Limb (tissue), 2 donors: ENCODE data around the gene VSIG10L2.
"Not testable (repeated sequence)": the region's sequence is repeated elsewhere in the genome, so short reads cannot be mapped to it uniquely, and the experiment has no call there.

Experiments used
- DNase-seq, 2 donors: peaks; one replicate each; pipeline ENCODE4 v3.0.0-alpha.2; 2016; ENCODE audit errors: extremely low spot score in 2 of 2

The VSIG10L2 gene

GRCh38 chr11:125959931-125960330 is 14.1 kb downstream of the VSIG10L2 start:
- DNase-seq, result no peak

- no peak for DNase-seq
Observed at GRCh38 chr11:125960771-125961170, 14.9 kb downstream of the VSIG10L2 start.

GRCh38 chr11:125967515-125967914 is 21.7 kb downstream of the VSIG10L2 start:
- DNase-seq, result no peak

GRCh38 chr11:125968354-125968753 is 22.5 kb downstream of the VSIG10L2 start:
- no peak for DNase-seq

GRCh38 chr11:125971618-125972017 is 25.8 kb downstream of the VSIG10L2 start:
- peak in 1 of 2 donors; percentile 29 for DNase-seq

GRCh38 chr11:125974284-125974683 is 28.4 kb downstream of the VSIG10L2 start:
- DNase-seq, result no peak

GRCh38 chr11:125975634-125976033 is 29.8 kb downstream of the VSIG10L2 start:
- DNase-seq, result no peak

- no peak for DNase-seq
Observed at GRCh38 chr11:125976156-125976555, 30.3 kb downstream of the VSIG10L2 start.

- no peak for DNase-seq
Observed at GRCh38 chr11:125977333-125977732, 31.5 kb downstream of the VSIG10L2 start.

- DNase-seq, result no peak
Observed at GRCh38 chr11:125978181-125978716, 32.4 kb downstream of the VSIG10L2 start.

- DNase-seq, result no peak
Observed at GRCh38 chr11:125978778-125979407, 33.0 kb downstream of the VSIG10L2 start.

- no peak for DNase-seq
Observed at GRCh38 chr11:125979511-125979910, 33.7 kb downstream of the VSIG10L2 start.

GRCh38 chr11:125980436-125980835 is 34.6 kb downstream of the VSIG10L2 start:
- DNase-seq, result no peak

- DNase-seq, result no peak
Observed at GRCh38 chr11:125982348-125982730, 36.5 kb downstream of the VSIG10L2 start.

- not testable (repeated sequence) for DNase-seq
Observed at GRCh38 chr11:125985956-125986355, 40.1 kb downstream of the VSIG10L2 start.

GRCh38 chr11:125987066-125987641 is 41.3 kb downstream of the VSIG10L2 start:
- DNase-seq, result no peak

GRCh38 chr11:125990244-125990643 is 44.4 kb downstream of the VSIG10L2 start:
- DNase-seq, result peak in 1 of 2 donors; percentile 18

GRCh38 chr11:125992893-125993292 is 47.0 kb downstream of the VSIG10L2 start:
- no peak for DNase-seq

- DNase-seq, result no peak
Observed at GRCh38 chr11:125994509-125994908, 48.7 kb downstream of the VSIG10L2 start.

- DNase-seq, result no peak
Observed at GRCh38 chr11:125995313-125995712, 49.5 kb downstream of the VSIG10L2 start.

GRCh38 chr11:125998267-125998666 is 52.4 kb downstream of the VSIG10L2 start:
- no peak for DNase-seq

GRCh38 chr11:125999234-125999880 is 53.5 kb downstream of the VSIG10L2 start:
- no peak for DNase-seq

- DNase-seq, result no peak
Observed at GRCh38 chr11:126002181-126002580, 56.3 kb downstream of the VSIG10L2 start.
